Keratinocyte (primary cell): Measurements from ENCODE around the gene NPAS3. TPM values are rescaled to one million over a fixed set of nuclear protein-coding genes. Genes with fewer than 3 reads are reported as not detected.

ENCODE experiments used
- DNase-seq: peaks from one replicate; pipeline ENCODE4 v3.0.0-alpha.2; 2011; ENCODE audit warnings: low read depth, missing footprints, low spot score
- FAIRE-seq: peaks from 2 replicates; lab custom pipeline; 2011; peaks lifted over from hg19 to GRCh38; lab: Jason Lieb, UNC
- H2AFZ ChIP-seq: 2 replicates; pipeline ENCODE4 v1.6.0; 2012; ENCODE audit warnings: low read length, control low read depth, inconsistent platforms; ENCODE audit not compliant: control insufficient read depth
- H3K27ac ChIP-seq: 2 replicates; pipeline ENCODE4 v1.5.1; 2011; ENCODE audit warnings: low read length; ENCODE audit not compliant: control insufficient read depth, insufficient read depth
- H3K27me3 ChIP-seq: 3 replicates; pipeline ENCODE4 v1.6.0; 2011; ENCODE audit warnings: low read length; ENCODE audit not compliant: control insufficient read depth, insufficient read depth; ENCODE audit errors: extremely low read depth
- H3K36me3 ChIP-seq, 2 experiments: 2 replicates in 1 of 2; 3 replicates in 1 of 2; pipeline ENCODE4 v1.5.1; 2011; ENCODE audit warnings: low read length in 2 of 2, mild to moderate bottlenecking in 1 of 2; ENCODE audit not compliant: control insufficient read depth in 2 of 2, insufficient read depth in 2 of 2; ENCODE audit errors: extremely low read depth in 1 of 2
- H3K4me1 ChIP-seq: 3 replicates; pipeline ENCODE4 v1.5.1; 2011; ENCODE audit warnings: low read length; ENCODE audit not compliant: control insufficient read depth, insufficient read depth; ENCODE audit errors: extremely low read depth
- H3K4me2 ChIP-seq: 3 replicates; pipeline ENCODE4 v1.6.0; 2011; ENCODE audit warnings: low read depth, low read length; ENCODE audit not compliant: control insufficient read depth, insufficient read depth; ENCODE audit errors: extremely low read depth
- H3K4me3 ChIP-seq, 3 experiments: fragments of 200-600 bp in 1 of 3; sonication (generic) in 1 of 3; 2 replicates in 2 of 3; 3 replicates in 1 of 3; pipeline ENCODE4 v1.5.1; 2011 to 2016; ENCODE audit warnings: low read length in 3 of 3, mild to moderate bottlenecking in 3 of 3, control low read depth in 2 of 3, inconsistent platforms in 1 of 3, low read depth in 1 of 3, mixed read lengths in 1 of 3, mixed run types in 1 of 3, moderate library complexity in 1 of 3; ENCODE audit not compliant: control insufficient read depth in 2 of 3, insufficient read depth in 2 of 3; ENCODE audit errors: extremely low read depth in 1 of 3
- H3K79me2 ChIP-seq: 2 replicates; pipeline ENCODE4 v1.6.0; 2012; ENCODE audit warnings: low read length; ENCODE audit not compliant: control insufficient read depth, insufficient read depth
- H3K9ac ChIP-seq: 3 replicates; pipeline ENCODE4 v1.6.0; 2011; ENCODE audit warnings: low read length; ENCODE audit not compliant: control insufficient read depth, insufficient read depth; ENCODE audit errors: extremely low read depth
- H3K9me1 ChIP-seq: 3 replicates; pipeline ENCODE4 v1.6.0; 2011; ENCODE audit warnings: low read length; ENCODE audit not compliant: control insufficient read depth, insufficient read depth; ENCODE audit errors: extremely low read depth
- H3K9me3 ChIP-seq: 2 replicates; pipeline ENCODE4 v1.5.1; 2012; ENCODE audit warnings: low read depth, low read length; ENCODE audit not compliant: control insufficient read depth
- H4K20me1 ChIP-seq: 3 replicates; pipeline ENCODE4 v1.6.0; 2011; ENCODE audit warnings: low read length; ENCODE audit not compliant: control insufficient read depth, insufficient read depth; ENCODE audit errors: extremely low read depth
- EZH2 ChIP-seq: IDR thresholded peaks from one replicate; pipeline ENCODE4 v1.6.1; 2012; ENCODE audit warnings: inconsistent platforms, mild to moderate bottlenecking, low read length, moderate library complexity
- dilution Hi-C: fragments of 300-500 bp; cut with MboI; formaldehyde crosslinking; loops from one replicate; pipeline ENCODE4 v1.7.0; 2020; ENCODE audit warnings: low sequenced_read_pairs; ENCODE audit not compliant: extremely low pct_ligation_motif_present
- polyA plus RNA-seq, 5 experiments: library from polyadenylated mRNA; depleted of rRNA in 3 of 5; stranded (reverse) in 3 of 5; stranded (forward) in 1 of 5; unstranded in 1 of 5; fragments of >200 nt; gene quantifications; 1 replicate in 1 of 5; 2 replicates in 3 of 5; 3 replicates in 1 of 5; pipeline versions ENCODE4 v1.2.1 to v1.2.3, GENCODE V29; 2011 to 2012; ENCODE audit warnings: missing spikeins in 2 of 5, low read depth in 1 of 5, low replicate concordance in 1 of 5
- TF ChIP-seq, protein P1 (sequence below), 3 experiments: IDR thresholded peaks in 1 of 3; conservative IDR thresholded peaks in 1 of 3; optimal IDR thresholded peaks in 1 of 3; 2 replicates in 2 of 3; 3 replicates in 1 of 3; pipeline versions ENCODE3 to v1.5.1; 2011; ENCODE audit warnings: low read length in 3 of 3, mild to moderate bottlenecking in 3 of 3, moderate library complexity in 2 of 3, control low read depth in 1 of 3, inconsistent platforms in 1 of 3; ENCODE audit not compliant: insufficient read depth in 2 of 3; ENCODE audit errors: extremely low read depth in 1 of 3

NPAS3 gene
- polyA plus RNA-seq, 1 donor (not counting 4 experiments of a cell fraction or from before 2014, with no cell fraction given) = 0.07 TPM

DNA sequence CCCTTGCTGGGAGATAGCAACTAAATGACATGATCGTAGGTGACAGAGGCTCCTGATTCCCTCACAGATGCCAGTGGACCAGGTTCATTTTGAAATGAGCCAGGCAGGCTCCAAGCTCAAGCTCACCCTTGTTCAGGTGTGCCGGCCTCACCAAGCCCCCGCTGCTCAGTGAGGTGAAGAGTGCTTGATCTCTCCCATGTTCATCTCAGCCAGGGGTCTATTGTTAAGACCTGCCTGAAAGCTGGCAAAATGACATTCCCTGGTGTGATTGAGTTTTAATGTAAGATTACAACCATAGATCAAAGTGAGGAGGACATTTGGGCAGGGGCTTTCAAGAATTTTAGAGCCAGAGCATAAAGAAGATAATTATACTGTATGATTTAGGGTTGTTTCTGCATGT is 514.3 kb downstream of the NPAS3 start:
- Histone ChIP-seq H3K9me3 (no peaks in the 10 kb centered on the region), H3K4me2 (no peak overlapping the region), H3K36me3 (no peaks in the 10 kb centered on the region), H3K4me1 (peaks cover 10% of the 10 kb centered on the region), H3K27me3 (no peaks in the 10 kb centered on the region), H3K9ac (no peak overlapping the region), H3K4me3 (no peak overlapping the region), H3K9me1 (no peaks in the 10 kb centered on the region), H3K79me2 (no peaks in the 10 kb centered on the region), H4K20me1 (no peaks in the 10 kb centered on the region), H3K27ac (no peak overlapping the region), H2AFZ (no peak overlapping the region)
- no peak for DNase-seq
- FAIRE-seq = no peak
- TF ChIP-seq EZH2 = no peak
- TF ChIP-seq, protein P1, sequence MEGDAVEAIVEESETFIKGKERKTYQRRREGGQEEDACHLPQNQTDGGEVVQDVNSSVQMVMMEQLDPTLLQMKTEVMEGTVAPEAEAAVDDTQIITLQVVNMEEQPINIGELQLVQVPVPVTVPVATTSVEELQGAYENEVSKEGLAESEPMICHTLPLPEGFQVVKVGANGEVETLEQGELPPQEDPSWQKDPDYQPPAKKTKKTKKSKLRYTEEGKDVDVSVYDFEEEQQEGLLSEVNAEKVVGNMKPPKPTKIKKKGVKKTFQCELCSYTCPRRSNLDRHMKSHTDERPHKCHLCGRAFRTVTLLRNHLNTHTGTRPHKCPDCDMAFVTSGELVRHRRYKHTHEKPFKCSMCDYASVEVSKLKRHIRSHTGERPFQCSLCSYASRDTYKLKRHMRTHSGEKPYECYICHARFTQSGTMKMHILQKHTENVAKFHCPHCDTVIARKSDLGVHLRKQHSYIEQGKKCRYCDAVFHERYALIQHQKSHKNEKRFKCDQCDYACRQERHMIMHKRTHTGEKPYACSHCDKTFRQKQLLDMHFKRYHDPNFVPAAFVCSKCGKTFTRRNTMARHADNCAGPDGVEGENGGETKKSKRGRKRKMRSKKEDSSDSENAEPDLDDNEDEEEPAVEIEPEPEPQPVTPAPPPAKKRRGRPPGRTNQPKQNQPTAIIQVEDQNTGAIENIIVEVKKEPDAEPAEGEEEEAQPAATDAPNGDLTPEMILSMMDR (optimal IDR thresholded peaks at IDR 0.05 in 1 of 3, IDR thresholded peaks at IDR 0.05 in 1 of 3, conservative IDR thresholded peaks at IDR 0.05 in 1 of 3; ENCODE audit: extremely low read depth in 1 of 3, insufficient read depth in 2 of 3, low read length in 3 of 3) = no peak
- dilution Hi-C loops = no loop called here

GRCh38 chr14:33454022-33454595 is 515.4 kb downstream of the NPAS3 start:
- no peak overlapping the region for H3K4me3 ChIP-seq
- no peak overlapping the region for H3K4me2 ChIP-seq
- peaks cover 10% of the 10 kb centered on the region for H3K4me1 ChIP-seq
- no peaks in the 10 kb centered on the region for H3K27me3 ChIP-seq
- H3K36me3 ChIP-seq = no peaks in the 10 kb centered on the region
- no peaks in the 10 kb centered on the region for H4K20me1 ChIP-seq
- no peak overlapping the region for H3K9ac ChIP-seq
- no peak overlapping the region for H3K27ac ChIP-seq
- H3K79me2 ChIP-seq = no peaks in the 10 kb centered on the region
- H3K9me1 ChIP-seq = no peaks in the 10 kb centered on the region
- H3K9me3 ChIP-seq = no peaks in the 10 kb centered on the region
- dilution Hi-C loops = no loop called here
- FAIRE-seq (no peak), DNase-seq (no peak)
- no peak overlapping the region for H2AFZ ChIP-seq
- no peak for TF ChIP-seq EZH2
- TF ChIP-seq, protein P1 (optimal IDR thresholded peaks at IDR 0.05 in 1 of 3, IDR thresholded peaks at IDR 0.05 in 1 of 3, conservative IDR thresholded peaks at IDR 0.05 in 1 of 3; ENCODE audit: extremely low read depth in 1 of 3, insufficient read depth in 2 of 3, low read length in 3 of 3) = no peak
